SK-N-DZ (cell line): ENCODE measurements around the gene UBE2D3.

Experiments used
- DNase-seq: peaks from one replicate; pipeline ENCODE4 v3.0.0-alpha.2; 2015; ENCODE audit warnings: low spot score
- small RNA-seq, 2 experiments: library from RNA; depleted of rRNA; stranded (forward); fragments of <200 nt; gene quantifications; one replicate each; pipeline ENCODE3, GENCODE V24; 2014

Gene UBE2D3

GRCh38 chr4:102758241-102759160 lies 68.8 kb downstream of the UBE2D3 start:
- DNase-seq: no peak

GRCh38 chr4:102757681-102758080 lies 69.7 kb downstream of the UBE2D3 start:
- DNase-seq: no peak

GRCh38 chr4:102754044-102754443 lies 73.3 kb downstream of the UBE2D3 start:
- DNase-seq: no peak

- no peak for DNase-seq
These were observed 75.4 kb downstream of the UBE2D3 start for GRCh38 chr4:102751941-102752340.

Small RNA genes within 50 kb of the gene (small RNA-seq; reads per million reads assigned to genes)
- gene RNU7-151P: 0 reads per million in 2 experiments
